PC-3 (cell line): ENCODE measurements around the gene WDR7.

Experiments
- EZH2 ChIP-seq: fragments of 300-600 bp; sonication (generic); IDR thresholded peaks from one replicate; pipeline ENCODE4 v1.6.1; 2017; ENCODE audit warnings: antibody characterized with exemption, mild to moderate bottlenecking, low read length; ENCODE audit not compliant: unreplicated experiment
- TF ChIP-seq, protein P1 (sequence below): fragments of 300-600 bp; sonication (generic); conservative IDR thresholded peaks from 2 replicates; pipeline ENCODE4 v1.5.1; 2017; ENCODE audit warnings: antibody characterized with exemption, low read depth, mild to moderate bottlenecking, low read length

DNA sequence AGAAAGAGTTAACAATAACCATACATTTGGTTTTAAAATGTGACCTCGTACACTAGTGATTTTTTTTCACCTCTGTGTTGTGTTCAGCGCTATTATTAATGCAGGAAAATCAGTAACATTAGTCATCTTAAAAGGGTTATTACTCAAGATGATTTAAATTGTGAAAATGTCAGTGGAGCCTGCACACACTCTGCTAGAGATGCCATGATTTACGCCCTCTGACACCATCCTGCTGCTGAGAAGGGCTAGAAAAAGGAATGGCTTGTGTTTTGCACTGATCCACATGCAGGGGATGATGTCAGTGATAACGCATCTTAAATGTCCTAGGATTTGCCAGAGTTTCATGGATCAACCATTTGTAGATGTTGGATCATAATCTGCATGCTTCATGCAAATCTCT, 374.4 kb downstream of the WDR7 start:
- TF ChIP-seq, protein P1, sequence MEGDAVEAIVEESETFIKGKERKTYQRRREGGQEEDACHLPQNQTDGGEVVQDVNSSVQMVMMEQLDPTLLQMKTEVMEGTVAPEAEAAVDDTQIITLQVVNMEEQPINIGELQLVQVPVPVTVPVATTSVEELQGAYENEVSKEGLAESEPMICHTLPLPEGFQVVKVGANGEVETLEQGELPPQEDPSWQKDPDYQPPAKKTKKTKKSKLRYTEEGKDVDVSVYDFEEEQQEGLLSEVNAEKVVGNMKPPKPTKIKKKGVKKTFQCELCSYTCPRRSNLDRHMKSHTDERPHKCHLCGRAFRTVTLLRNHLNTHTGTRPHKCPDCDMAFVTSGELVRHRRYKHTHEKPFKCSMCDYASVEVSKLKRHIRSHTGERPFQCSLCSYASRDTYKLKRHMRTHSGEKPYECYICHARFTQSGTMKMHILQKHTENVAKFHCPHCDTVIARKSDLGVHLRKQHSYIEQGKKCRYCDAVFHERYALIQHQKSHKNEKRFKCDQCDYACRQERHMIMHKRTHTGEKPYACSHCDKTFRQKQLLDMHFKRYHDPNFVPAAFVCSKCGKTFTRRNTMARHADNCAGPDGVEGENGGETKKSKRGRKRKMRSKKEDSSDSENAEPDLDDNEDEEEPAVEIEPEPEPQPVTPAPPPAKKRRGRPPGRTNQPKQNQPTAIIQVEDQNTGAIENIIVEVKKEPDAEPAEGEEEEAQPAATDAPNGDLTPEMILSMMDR = no peak
- TF ChIP-seq EZH2 = no peak
